SW 1271 (cell line): ENCODE data around the gene PLAC9.
"Not testable (repeated sequence)": the region's sequence is repeated elsewhere in the genome, so short reads cannot be mapped to it uniquely, and the experiment has no call there.

Source experiments
- DNase-seq, 2 experiments: peaks; one replicate each; lab custom pipeline; 2025; lab: John Stamatoyannopoulos, UW

PLAC9 gene, protein sequence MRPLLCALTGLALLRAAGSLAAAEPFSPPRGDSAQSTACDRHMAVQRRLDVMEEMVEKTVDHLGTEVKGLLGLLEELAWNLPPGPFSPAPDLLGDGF

DNA sequence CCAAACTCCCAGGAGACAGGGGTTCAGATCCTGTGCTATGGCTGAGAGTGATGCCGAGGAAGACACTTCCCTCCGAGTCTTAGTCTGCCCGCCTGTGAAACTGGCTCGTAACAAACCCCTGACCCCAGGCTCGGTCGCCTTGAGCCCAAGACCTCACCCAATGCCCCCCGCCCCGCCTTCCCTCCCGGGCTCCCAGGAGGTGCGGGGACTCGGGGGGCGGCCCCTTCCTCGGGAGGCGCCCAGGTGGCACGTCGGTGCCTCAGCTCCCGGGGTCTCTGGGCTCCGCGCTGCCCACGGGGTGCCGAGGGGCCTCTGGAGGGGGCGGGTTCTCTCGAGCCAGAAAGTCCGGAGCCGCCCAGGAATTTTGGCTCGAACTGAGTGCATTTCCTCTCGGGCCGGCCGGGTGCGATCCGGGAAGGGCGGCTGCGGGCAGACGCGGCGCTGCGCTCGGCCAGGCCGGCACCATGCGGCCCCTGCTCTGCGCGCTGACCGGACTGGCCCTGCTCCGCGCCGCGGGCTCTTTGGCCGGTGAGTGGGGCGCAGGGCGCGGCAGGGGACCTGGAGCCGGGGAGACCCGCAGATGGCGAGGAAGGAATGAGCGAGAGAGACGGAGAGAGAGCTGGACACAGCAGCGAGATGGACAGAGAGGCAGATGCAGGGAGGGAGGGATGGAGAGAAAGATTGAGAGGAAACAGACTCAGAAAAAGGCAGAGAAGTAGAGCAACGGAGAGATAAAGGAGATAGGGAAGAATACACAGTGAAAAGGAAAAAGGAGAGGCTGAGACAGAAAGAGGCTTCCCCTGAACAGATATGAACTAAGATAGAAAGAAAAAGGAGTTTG is at the start of gene PLAC9:
PLAC9 (plus strand) TSS at position 432 of the 841 bp plus-strand sequence; CDS start at position 465, 33 bp downstream.
- no peak for DNase-seq

DNA sequence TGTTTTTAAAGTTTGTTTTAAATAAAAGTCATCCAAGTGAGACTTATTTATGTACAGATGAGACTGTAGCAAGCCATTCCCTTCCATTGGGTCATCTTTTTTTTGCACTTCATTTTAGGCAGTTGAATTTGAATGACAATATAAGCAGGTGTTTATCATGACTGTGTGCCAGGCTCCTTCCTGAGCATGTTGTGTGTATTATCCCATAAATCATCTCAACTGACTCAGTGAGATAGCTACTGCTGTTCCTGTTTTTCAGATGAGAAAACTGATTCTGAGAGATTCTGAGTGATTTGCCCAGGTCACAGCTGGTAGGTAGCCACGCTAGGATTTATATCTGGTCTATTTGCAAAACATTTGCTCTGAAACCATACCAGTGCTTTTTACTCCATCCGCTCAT is 42.4 kb upstream of the PLAC9 start:
- DNase-seq = no peak

DNA sequence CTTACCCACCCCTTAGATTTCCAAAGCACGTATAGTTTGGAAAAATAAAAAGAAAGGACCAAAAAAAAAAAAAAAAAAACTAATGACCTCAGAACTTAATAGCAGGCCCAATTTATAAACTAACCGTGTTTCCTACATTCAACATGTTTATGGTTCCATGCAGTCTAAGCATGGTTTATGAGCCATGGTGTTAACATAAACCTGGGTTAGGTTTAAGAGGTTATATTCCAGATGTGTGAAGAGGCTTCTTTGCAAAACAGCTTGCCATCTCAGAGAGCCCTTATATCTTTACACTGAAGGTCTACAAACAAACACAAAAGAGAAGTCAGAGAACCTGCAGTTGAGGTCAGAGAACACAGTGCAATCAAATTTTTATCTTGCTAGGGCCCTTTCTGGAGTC is 38.3 kb upstream of the PLAC9 start:
- no peak for DNase-seq

DNA sequence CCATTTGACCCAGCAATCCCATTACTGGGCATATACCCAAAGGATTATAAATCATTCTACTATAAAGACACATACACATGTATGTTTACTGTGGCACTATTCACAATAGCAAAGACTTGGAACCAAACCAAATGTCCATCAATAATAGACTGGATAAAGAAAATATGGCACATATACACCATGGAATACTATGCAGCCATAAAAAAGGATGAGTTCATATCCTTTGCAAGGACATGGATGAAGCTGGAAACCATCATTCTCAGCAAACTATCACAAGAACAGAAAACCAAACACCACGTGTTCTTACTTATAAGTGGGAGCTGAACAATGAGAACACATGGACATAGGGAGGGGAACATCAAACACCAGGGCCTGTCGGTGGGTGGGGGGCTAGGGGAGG is 34.3 kb upstream of the PLAC9 start:
- not testable (repeated sequence) for DNase-seq

DNA sequence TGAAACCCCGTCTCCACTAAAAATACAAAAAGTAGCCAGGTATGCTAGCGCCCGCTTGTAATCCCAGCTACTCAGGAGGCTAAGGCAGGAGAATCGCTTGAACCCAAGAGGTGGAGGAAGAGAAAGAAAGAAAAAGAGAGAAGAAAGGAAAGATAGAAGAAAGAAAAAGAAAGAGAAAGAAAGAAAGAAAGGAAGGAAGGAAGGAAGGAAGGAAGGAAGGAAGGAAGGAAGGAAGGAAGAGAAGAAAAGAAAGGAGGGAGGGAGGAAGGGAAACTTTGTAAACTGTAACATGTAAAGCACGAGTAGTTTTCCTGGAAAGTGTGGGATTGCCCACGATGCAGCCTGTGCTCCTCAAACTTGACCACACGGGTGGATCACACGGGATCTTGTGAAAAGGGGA is 33.2 kb upstream of the PLAC9 start:
- DNase-seq = not testable (repeated sequence)

DNA sequence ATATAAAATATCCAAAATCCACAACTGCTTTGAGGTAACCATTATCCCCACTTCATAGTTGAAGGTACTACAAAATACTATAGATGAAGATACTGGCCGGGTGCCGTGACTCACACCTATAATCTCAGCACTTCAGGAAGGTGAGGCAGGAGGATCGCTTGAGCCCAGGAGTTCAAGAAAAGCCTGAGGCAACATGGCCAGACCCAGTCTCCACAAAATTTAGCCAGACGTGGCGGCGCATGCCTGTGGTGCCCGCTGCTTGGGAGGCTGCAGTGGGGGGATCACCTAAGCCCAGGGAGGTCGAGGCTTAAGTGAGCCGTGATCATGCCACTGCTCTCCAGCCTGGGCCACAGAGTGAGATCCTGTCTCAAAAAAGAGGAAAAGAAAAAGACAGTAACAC is 32.4 kb upstream of the PLAC9 start:
- DNase-seq = no peak

DNA sequence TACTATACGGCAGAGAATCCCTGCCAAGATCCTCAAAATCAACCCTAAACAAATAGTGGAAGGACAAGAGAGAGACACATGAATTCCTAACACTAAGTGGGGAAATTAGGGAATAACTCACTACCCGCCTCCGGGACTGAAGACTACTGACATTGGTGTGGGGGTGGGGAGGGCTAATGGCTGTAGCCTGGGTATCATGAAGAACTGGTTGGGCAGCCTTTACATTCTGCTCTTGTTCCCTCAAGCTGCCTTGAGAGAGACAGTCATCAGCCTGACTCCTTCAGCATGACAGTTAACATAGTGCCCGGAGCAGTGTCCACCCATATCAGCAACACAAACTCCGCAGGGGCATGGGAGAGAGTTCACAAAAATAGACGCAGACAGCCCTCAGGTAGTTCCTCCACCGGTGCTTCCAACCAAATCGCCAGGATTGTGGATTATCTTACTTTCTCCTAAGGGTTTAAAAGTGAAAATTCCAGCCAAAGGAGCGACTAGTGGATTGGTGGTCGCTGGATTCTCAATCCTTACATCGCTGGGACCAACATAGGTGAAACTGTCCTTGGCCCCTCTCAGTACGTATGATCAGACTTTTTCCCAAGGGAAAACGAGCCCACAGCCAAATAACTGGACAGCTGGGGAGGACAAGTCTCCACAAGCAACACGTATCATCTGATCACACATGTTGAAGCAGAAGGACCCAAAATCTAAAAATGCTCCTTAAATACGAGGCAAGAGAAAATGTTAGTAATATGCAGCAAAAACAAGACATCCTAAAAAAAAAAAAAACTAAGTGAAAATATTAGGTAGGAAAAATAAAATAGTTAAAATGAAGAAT is 31.5 kb upstream of the PLAC9 start:
- no peak for DNase-seq

DNA sequence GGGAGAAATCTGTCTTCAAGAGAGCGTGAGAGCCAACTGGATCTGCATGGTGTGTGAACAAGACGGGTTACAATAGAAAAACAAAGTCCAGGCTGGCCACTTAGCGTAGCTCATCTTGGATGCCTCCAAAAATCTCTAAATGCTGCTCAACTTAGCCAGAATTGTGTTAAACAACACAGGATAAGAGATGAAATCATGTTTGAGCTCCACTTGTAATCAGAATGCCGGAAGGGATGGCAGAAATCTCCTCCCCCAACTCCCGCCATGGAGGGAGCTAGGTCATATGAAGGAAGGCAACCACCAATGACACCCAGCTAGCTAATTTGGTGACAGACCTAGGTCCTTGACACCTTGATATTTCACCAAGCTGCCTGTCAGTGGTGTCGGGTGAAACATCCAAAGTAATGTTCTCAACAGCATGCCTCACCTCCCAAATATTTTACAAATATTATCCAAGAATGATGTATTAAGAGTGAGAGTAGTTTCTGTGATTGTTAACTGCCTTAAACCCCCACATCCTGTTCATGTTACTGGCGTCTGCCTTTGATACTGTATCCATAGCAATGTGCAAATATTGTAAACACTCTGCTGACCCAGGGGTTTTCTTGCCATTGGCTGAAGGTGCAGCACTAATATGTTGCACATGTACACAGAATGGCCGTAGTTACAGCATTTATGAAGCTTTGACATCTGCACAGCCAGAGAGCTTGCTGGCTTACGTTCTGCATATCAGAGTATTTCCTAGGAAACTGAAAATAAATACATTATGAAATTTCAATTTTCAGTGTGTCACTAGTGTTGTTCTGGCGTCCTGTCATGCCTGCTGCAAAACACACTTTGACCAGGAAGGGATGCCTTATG is 28.2 kb upstream of the PLAC9 start:
- no peak for DNase-seq

DNA sequence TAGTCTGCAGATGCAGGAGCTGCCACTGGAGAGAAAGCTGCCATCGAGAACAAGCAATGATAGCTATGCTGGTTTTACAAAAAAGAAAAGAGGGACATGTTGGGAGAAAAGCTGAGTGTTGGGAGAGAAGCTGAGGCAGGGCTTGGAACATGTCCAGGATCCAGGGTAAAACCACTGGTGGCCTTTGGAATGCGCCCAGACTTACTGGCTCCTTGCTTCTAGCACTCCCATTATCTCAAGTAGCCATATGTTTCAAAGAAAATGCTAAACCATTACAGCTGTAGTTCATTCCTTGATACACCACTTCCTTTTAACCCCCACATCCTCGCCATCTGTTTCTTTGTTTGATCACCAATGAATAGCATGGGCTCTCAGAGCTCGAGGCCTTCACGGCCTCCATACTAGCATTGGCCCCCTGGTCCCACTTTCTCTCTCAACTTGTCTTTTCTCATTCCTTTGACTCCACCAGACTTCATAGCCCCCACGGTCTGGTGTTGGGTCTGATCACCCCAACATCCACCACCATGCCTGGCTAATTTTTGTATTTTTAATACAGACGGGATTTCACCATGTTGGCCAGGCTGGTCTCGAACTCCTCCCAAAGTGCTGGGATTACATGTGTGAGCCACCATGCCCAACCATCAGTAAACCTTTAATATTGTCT is 23.8 kb upstream of the PLAC9 start:
- no peak for DNase-seq

DNA sequence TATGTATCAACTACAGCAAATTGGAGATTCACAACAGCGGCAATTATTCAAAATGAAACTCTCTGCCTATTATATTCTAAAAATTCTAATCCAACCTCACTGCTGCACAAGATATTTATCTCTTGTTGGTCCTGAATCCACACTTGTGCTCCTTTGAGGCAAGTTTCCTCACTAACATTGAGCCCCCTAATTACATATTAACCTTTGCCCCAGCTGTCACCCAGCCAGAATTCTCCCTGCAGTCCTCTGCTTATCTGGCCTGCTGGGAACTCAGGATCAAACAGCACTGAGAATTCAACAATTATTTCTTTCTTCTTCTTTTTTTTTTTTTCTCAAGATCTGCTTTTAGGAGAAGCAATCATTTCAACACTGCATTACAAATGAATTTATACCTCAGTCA is 21.5 kb upstream of the PLAC9 start:
- DNase-seq = no peak

DNA sequence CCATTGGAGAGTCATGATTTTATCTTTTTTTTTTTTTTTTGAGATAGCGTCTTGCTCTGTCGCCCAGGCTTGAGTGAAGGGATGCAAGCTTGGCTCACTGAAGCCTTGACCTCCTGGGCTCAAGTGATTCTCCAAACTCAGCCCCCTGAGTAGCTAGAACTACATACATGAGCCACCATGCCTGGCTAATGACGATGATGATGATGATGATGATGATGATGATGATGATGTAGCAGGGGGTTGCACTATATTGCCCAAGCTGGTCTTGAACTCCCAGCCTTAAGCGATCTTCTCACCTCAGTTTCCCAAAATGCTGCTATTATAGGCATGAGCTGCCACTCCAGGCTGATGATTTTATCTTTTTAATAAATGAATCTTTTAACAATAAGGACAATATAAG is 13.9 kb upstream of the PLAC9 start:
- no peak for DNase-seq

DNA sequence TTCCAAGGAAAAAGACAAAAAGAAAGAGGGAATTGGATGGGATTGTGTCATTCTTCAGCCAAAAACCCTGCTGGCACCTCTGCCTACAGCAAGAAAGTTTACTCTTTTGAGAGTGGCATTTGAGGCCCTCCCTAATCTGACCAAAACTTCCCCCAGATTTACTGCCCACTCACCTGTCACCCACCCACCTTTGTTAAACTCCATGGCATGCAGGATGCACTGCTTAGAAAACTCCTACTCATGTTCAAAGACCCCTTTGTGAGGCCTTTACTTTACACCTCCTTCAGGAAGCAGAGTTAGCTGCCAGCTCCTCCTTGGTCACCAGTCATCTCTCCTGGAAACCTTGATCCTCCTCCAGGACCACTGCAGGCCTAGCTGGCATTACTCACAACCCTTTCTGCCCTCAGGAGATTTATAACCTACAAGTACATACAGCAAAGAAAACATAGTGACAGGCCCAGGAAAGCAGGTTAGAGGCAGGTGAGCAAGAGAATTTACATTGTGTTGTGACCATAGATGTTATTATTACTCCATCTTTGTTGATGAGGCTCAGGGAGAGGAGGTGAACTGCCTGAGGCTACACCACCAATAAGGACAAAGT is 10.3 kb upstream of the PLAC9 start:
- DNase-seq = no peak

DNA sequence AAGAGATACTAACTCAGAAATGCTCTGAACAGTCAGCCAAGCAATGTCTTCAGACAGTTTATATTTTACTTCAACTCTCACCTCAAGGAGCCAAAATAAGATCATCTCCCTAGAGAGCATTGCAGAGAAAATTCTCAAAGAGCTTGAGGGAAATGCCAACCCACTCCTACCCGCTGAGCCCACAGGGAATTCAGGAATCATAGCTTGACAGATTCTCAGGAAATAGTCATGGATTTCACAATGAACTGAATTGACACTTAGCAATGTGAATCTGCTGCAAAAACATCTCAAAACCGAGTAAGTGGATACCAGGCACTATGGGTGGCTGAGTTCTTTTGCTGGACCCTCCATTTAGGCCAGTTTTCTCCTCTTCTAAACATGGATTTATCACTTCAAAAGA is 9.8 kb upstream of the PLAC9 start:
- DNase-seq = no peak

DNA sequence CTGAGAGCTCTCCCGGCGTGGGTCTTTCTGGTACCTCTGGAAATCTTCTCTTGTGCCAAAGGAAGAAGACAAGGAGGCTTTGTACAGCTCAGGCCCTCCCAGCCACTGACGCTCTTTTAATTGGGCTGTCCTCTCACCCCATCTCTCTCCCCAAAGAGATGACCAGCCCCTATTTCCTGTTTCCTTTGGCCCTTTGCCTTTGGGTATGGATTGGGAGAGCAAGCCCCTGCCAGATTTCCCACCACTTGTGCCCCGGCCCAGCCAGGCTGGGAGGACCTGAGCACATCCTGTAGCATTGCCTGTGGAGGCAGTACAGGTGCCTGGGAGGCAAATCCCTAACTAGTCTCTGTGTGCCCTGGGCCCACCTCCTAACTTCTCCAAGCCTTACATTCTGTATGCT is 5.7 kb upstream of the PLAC9 start:
- no peak for DNase-seq

DNA sequence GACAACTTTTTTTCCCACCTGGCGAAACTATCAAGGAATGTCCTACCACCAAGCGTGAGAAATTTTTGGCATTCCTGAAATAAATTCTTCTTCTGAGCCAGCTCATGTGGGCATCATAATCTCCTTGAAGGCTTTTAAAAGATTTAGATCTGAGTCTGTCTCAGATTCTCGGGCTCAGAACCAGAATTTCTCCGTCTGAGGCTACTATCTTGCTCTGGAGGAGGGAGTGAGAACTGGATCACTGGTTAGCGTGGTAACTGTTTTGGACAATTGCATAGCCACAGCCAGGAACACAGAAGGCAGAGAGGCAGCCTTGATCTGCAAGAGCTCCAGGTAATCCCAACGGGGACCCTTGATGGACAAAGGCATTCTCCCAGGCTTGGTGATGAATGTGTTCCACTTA is 1.0 kb upstream of the PLAC9 start:
- no peak for DNase-seq

DNA sequence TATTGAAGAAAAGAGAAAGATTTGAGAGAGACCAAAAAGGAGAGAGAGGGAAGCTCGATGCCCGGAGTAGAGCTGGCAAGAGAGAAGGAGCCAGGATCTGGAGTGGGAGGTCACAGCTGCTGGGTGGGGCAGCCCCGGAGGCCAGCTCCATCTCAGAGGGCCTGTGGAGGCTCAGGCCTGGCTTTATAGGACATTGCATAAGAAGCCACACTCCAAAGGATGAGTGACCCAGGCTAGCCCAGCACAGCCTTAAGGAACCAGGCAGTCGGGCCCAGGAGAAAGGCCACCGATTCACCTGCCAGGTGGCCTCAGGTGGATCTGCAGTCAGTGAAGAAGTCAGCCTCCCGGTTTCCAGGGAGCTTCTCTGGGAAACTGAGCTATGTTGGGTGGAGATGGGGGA is 676 bp downstream of the PLAC9 start:
- DNase-seq = no peak

DNA sequence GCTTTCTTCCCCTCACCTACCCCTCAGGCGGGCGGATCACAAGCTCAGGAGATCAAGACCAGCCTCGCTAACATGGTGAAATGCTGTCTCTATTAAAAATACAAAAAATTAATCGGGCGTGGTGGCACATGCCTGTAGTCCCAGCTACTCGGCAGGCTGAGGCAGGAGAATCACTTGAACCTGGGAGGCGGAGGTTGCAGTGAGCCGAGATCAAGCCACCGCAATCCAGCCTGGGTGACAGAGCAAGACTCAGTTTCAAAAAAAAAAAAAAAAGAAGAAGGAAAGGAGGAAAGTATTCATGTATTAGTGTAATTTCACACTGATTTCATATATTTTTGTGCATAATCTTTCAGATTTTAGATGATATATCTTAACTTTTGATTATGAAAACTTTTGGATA is 1.2 kb downstream of the PLAC9 start:
- not testable (repeated sequence) for DNase-seq

DNA sequence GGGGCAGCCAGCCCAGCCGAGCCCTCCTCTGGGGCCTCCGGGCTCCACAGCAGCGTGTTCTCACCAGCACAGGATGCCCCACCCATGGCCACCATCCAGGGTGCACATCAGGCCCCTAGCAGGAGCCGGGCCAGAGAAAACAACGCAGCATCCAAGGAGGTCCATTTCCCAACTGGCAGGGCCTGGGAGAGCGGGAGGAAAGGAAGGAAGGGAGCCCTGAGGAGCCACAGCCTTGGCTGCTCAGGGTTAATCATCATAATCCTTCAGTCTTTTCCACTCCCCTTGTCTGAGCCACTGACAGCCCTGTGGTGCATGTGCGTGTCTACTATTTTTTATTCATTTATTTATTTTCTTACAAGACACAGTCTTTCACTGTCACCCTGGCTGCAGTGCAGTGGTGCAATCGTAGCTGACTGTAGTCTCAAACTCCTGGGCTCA is 3.6 kb downstream of the PLAC9 start:
- no peak for DNase-seq

DNA sequence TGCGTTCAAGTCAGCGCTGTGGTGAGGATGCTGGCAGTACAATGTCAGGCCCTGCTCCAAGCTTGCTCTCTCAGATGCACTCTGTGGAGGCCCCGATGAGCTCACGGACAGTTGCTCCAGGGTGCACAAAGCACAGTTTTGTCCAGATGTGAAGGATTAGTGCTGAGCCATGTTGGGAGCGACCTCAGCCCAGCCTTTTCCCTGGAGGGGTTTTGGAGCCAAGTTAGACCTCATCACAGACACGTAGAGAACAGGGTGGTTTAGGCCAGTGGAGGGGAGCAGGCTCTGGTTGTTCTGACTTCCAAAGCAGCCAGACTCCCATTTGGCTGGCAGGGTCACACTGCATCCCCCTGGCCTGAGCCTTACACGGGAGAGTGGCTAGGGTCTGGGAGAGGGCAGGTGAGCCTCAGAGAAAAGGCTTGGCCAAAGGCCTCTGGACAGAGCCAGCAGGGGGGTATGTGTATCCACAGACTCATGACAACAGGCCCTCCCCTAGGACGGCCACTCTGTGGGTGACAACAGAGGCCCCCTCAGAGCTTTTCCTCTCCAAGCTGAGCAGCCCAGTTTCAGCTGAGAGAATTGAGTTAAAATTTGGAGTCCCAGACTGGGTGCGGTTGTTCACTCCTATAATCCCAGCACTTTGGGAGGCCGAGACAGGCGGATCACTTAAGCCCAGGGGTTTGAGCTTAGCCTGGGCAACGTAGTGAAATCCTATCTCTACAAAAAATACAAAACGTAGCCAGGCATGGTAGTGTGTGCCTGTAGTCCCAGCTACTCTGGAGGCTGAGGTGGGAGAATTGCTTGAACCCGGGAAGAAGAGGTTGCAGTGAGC is 4.7 kb downstream of the PLAC9 start:
- DNase-seq = no peak

DNA sequence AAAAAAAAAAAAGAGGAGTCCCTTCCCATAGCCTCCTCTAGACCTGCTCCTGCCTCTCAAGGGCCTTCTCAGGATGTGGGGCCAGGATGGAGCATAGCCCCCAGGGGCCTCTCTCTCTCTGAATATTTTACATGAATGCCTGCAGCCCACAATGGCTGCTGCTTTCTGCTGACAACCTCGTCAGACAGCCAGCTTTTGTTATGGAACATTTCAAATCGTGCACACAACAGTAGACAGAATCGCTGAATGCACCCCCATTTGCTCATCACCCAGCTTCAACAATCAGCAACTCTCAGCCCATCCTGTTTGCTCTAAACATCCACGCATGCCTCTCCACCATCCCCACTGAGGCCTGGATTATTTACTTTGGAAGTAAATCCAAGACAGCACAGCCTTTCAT is 5.4 kb downstream of the PLAC9 start:
- no peak for DNase-seq
